ENCODE results near the gene CLDN14.

- TF ChIP-seq, protein P1, sequence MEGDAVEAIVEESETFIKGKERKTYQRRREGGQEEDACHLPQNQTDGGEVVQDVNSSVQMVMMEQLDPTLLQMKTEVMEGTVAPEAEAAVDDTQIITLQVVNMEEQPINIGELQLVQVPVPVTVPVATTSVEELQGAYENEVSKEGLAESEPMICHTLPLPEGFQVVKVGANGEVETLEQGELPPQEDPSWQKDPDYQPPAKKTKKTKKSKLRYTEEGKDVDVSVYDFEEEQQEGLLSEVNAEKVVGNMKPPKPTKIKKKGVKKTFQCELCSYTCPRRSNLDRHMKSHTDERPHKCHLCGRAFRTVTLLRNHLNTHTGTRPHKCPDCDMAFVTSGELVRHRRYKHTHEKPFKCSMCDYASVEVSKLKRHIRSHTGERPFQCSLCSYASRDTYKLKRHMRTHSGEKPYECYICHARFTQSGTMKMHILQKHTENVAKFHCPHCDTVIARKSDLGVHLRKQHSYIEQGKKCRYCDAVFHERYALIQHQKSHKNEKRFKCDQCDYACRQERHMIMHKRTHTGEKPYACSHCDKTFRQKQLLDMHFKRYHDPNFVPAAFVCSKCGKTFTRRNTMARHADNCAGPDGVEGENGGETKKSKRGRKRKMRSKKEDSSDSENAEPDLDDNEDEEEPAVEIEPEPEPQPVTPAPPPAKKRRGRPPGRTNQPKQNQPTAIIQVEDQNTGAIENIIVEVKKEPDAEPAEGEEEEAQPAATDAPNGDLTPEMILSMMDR (IDR thresholded peaks at IDR 0.05; ENCODE audit: low read length), result no peak
- TF ChIP-seq EZH2 (optimal IDR thresholded peaks at IDR 0.05; ENCODE audit: low read depth, low read length) (no peak), EZH2phosphoT487 (IDR thresholded peaks at IDR 0.05; ENCODE audit: low read length) (no peak)
Measured at GRCh38 chr21:36527317-36527716, 47.4 kb upstream of the CLDN14 start.
